ENCODE data around the gene AKIRIN2. TPM values are rescaled to one million over a fixed set of nuclear protein-coding genes. Genes with fewer than 3 reads are reported as not detected.

Gene AKIRIN2
- total RNA-seq (2014; rRNA removed; shearing (Covaris generic)), result 16.1 and 28.3 TPM in 2 replicates

DNA sequence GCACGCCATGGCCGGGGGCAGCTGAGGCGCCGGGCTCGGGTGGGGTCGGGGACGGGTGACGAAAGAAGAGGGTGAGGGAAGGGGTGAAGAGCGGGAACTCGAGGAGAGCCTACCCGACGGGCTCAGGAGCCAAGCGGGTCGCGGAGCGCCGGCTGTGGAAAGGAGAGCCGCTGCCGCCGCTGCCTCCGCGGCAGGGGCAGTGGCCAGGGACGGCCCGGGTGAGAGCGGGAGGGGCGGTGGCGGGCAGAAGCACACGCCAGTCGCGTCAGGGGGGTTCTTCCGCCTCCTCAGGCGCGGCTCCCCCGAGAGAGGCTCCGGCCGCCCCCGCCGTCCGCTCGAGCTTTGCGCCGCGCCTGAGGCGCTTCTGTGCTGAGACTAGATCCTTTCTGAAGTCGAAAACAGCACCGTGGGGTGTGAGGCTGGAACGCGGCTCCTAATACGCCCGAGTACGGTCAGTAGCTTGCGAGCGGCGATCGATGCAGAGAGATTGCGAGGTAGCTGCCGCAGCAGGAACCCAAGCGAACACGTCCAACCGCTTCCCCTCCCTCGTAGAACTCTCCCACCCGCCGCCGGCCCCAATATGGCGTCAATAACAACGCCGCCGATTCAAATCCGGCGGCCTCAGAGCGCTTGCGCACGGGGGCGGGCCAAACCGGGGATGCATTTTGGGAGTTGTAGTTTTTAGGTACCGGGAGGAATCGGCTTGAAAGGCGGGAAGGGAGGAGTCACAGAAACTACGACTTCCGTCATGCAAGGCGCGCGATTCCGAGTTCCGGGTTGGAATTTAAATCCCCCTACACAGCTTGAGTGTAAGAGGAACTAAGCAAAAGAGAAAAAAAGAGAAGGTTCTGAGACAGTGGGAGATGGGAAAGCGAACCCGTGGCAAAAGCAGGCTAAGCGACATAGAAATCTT is at the start of gene AKIRIN2:
Gene AKIRIN2 (minus strand): TSS at position 558 of the 913 bp plus-strand sequence. CDS start 549 bp downstream, at position 9.
- Histone ChIP-seq H3K27me3 (replicated peaks) (no peaks in the 10 kb centered on the region), H3K4me3 (peak within 1 kb of the TSS; percentile 76), H3K4me1 (replicated peaks) (peaks cover 34% of the 10 kb centered on the region), H3K36me3 (peaks cover 14% of the 10 kb centered on the region), H3K27ac (peak within 1 kb of the TSS; percentile 83), H3K9me3 (replicated peaks) (no peaks in the 10 kb centered on the region)
- DNase-seq (ENCODE audit: low read depth in 1 of 2, low spot score in 2 of 2), result peak; percentile 97 to 98

DNA sequence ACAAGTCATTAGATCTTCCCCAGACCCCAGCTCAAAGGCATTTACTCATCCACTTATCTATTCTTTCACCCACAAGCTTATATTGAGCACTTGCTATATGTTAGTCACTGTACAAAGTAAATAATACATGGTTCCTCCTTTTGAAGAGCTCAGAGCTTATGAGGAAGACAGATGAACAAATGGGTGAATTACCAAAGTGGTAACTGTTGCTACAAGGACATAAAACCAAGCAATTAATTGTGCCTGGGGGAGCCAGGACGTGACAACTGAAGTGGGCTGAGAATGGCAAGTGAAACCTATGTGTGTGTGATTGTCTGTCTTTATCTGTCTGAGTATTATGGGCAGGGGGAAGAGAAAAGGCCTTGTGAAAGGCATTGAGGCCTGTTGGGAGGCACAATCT is 45.6 kb upstream of the AKIRIN2 start:
- Histone ChIP-seq H3K27ac (no peak overlapping the region), H3K36me3 (no peaks in the 10 kb centered on the region), H3K9me3 (replicated peaks) (no peaks in the 10 kb centered on the region), H3K27me3 (replicated peaks) (no peaks in the 10 kb centered on the region), H3K4me1 (replicated peaks) (no peaks in the 10 kb centered on the region), H3K4me3 (no peak overlapping the region)
- DNase-seq (ENCODE audit: low read depth in 1 of 2, low spot score in 2 of 2), result no peak

DNA sequence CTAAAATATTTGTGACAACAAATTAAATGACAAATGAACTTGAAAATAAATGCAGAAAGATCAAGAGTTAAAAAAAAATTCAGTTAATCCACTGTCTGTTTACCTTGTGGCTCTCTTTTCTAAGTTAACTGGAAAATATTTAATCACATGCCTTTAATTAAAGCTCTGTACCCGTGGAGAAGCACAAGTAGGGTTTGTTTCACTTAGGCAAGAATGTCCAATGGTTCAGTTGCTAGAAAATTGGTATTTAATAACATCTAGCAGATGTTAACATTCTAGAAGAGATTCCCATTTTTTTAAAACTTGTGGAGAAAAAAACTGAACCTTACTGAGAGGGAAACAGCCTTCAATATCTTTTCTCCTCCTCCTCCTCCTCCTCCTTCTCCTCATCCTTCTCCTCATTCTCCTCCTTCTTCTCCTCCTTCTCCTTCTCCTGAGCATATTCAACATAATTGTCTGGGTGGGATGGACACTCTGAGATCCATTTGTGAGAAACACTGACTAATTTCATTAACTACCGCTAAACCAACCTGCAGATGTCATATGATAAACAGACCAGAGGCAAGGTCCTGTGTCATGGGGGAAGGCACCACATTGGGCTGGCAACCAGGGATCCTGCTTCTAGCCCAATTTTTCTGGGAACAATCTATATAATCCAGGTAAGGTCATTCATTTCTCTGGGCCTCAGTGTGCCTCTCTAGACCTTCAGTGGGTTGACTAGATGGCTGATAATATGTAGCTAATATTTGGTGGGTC is 44.1 kb upstream of the AKIRIN2 start:
- Histone ChIP-seq H3K9me3 (replicated peaks) (no peaks in the 10 kb centered on the region), H3K27ac (no peak overlapping the region), H3K36me3 (no peaks in the 10 kb centered on the region), H3K27me3 (replicated peaks) (no peaks in the 10 kb centered on the region), H3K4me3 (no peak overlapping the region), H3K4me1 (replicated peaks) (no peaks in the 10 kb centered on the region)
- no peak for DNase-seq (ENCODE audit: low read depth in 1 of 2, low spot score in 2 of 2)

DNA sequence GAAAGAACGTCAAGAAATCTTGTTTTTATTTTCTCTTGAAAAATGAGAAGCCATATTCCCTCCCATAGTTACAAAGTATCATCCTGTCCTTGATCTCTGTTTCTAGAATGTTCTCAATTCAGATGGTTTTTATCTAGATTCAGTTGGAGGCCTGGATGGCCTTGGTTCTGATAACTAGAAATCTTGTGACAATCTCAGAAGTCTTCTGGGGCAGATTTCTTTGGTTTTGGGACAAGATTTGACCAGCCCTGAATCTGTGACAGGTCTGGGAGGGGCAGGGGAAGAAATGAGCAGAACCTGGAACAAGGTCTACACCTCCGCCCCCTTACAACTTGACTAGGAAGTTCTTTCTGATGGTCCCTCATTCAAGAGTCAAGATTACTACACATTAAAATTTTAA is 41.4 kb upstream of the AKIRIN2 start:
- H3K36me3 ChIP-seq, result no peaks in the 10 kb centered on the region
- no peak overlapping the region for H3K27ac ChIP-seq
- no peaks in the 10 kb centered on the region for H3K4me1 ChIP-seq (replicated peaks)
- no peaks in the 10 kb centered on the region for H3K27me3 ChIP-seq (replicated peaks)
- no peak for DNase-seq (ENCODE audit: low read depth in 1 of 2, low spot score in 2 of 2)
- no peak overlapping the region for H3K4me3 ChIP-seq
- H3K9me3 ChIP-seq (replicated peaks), result no peaks in the 10 kb centered on the region

DNA sequence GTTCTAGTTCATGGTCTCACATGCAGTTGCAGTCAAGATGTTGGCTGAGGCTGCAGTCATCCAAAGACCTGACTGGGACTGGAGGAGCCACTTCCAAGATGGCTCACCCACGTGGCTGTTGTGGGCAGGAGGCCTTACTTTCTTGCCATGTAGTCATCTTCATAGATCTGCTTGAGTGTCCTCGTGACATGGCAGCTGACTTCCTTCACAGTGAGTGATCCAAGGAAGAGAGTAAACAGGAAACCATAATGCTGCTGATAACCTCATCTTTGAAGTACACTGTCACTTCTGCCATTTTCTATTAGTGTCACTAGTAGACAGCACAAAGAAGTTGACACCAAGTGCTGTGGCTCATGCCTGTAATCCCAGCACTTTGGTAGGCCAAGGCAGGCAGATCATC is 40.1 kb upstream of the AKIRIN2 start:
- no peaks in the 10 kb centered on the region for H3K36me3 ChIP-seq
- no peaks in the 10 kb centered on the region for H3K27me3 ChIP-seq (replicated peaks)
- no peak overlapping the region for H3K27ac ChIP-seq
- H3K9me3 ChIP-seq (replicated peaks), result no peaks in the 10 kb centered on the region
- peaks cover 8% of the 10 kb centered on the region for H3K4me1 ChIP-seq (replicated peaks)
- H3K4me3 ChIP-seq, result no peak overlapping the region
- DNase-seq (ENCODE audit: low read depth in 1 of 2, low spot score in 2 of 2), result no peak

DNA sequence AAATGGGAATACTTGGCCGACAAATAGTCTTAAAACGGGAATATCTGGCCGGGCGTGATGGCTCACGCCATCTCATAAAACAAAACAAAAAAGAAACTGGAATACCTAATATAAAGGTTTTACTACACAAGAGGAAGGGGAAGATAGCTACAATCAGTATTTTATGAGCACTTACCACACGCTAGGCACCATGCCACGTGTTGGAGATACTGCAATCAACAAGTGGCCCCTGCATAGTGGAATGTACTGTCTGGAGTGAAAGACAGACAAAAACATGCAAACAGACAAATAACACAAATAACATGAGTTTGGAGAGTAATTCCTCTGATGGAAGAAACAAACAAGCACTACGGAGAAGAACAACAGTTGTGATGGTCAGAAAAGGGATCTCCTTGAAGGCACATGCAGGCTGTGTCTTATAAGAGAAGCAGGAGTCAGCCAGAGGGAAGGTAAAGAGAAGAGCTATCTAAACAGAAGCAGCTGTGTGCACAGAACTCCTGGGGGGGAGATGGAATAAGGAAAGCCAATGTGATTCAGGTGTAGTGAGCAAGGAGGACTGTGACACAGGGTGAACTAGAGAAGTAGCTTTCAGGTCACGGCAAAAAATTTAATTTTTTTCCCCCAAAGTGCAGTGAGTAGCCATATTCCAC is 39.1 kb upstream of the AKIRIN2 start:
- H3K36me3 ChIP-seq, result no peaks in the 10 kb centered on the region
- H3K4me3 ChIP-seq, result no peak overlapping the region
- no peaks in the 10 kb centered on the region for H3K27me3 ChIP-seq (replicated peaks)
- H3K27ac ChIP-seq, result no peak overlapping the region
- no peak for DNase-seq (ENCODE audit: low read depth in 1 of 2, low spot score in 2 of 2)
- H3K4me1 ChIP-seq (replicated peaks), result peaks cover 11% of the 10 kb centered on the region
- no peaks in the 10 kb centered on the region for H3K9me3 ChIP-seq (replicated peaks)

DNA sequence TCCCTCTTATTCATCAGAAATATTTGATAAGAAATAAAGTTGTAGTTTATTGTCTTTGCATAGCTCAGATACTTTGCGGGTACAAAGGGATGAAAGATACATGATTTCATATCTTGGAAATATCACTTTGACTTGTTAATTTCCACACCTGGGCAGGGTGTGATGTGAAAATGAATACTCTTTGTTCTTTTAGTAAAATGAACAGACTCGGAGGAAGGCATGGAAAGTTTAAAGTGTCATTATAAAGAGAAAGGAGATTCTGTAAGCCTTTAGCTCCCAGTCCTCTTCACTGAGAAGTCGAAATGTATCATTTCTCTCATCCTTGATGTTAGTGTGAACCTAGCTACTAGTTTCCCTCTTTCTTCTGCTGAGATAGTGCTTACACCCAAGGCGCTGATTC is 36.7 kb upstream of the AKIRIN2 start:
- H3K4me3 ChIP-seq, result no peak overlapping the region
- no peak for DNase-seq (ENCODE audit: low read depth in 1 of 2, low spot score in 2 of 2)
- H3K27me3 ChIP-seq (replicated peaks), result no peaks in the 10 kb centered on the region
- no peaks in the 10 kb centered on the region for H3K36me3 ChIP-seq
- H3K9me3 ChIP-seq (replicated peaks), result no peaks in the 10 kb centered on the region
- peaks cover 11% of the 10 kb centered on the region for H3K4me1 ChIP-seq (replicated peaks)
- H3K27ac ChIP-seq, result no peak overlapping the region

DNA sequence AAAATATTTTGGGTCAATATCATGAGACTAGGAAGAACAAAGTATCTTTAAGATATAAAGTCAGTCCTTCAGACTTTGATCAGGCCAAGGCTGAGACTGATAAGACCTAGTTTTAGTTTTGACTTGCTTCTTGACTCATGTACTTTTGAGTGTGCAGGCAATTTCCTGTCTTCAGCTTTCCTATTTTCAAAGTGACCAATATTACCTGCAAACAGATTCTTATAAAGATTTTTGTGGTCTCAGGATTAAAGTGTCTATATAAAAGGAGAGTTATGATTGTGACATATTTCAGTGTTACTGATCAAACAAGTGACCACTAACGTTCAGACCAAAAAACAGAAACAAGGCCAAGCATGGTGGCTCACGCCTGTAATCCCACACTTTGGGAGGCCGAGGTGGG is 36.0 kb upstream of the AKIRIN2 start:
- peaks cover 11% of the 10 kb centered on the region for H3K4me1 ChIP-seq (replicated peaks)

DNA sequence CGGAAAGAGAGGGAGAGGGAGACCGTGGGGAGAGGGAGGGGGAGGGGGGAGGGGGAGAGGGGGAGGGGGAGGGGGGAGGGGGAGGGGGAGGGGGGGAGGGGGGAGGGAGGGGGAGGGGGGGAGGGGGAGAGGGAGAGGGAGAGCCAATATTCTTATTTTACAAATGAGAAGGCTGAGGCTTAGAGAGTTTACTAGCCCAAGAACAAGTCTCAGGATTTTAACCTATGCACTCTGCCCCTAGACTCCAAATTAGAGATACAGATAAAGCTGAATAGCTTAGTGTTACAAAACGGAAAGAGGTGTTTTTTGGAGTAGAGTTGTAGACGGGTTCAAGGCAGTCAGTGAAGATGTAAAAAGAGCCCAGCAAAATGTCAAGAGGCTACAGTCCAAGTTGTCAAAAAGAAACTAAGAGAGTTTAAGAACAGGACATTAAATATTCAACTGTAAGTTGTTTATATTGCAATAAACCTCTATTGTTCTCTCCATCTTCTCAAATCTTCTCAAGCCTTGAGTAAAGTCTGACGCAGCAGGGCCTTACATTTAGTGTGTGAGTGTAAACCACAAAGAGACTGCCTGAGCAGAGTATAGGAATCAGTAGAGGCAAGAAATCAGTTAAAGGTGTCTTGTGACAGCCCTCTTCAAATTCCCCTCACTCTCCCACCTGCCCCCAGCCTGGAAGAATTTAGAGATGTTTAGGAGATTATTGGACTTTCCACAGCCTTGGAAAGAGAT is 34.9 kb upstream of the AKIRIN2 start:
- Histone ChIP-seq H3K9me3 (replicated peaks) (no peaks in the 10 kb centered on the region), H3K27ac (peak overlapping the region; percentile 53), H3K4me3 (no peak overlapping the region), H3K36me3 (no peaks in the 10 kb centered on the region), H3K27me3 (replicated peaks) (no peaks in the 10 kb centered on the region), H3K4me1 (replicated peaks) (peaks cover 16% of the 10 kb centered on the region)
- peak; percentile 64 to 78 for DNase-seq (ENCODE audit: low read depth in 1 of 2, low spot score in 2 of 2)

More for the DNA sequence above, 36.0 kb upstream of the AKIRIN2 start:
- DNase-seq (ENCODE audit: low read depth in 1 of 2, low spot score in 2 of 2), result no peak
- no peak overlapping the region for H3K27ac ChIP-seq
- H3K36me3 ChIP-seq, result no peaks in the 10 kb centered on the region
- no peak overlapping the region for H3K4me3 ChIP-seq
- no peaks in the 10 kb centered on the region for H3K27me3 ChIP-seq (replicated peaks)
- H3K9me3 ChIP-seq (replicated peaks), result no peaks in the 10 kb centered on the region

DNA sequence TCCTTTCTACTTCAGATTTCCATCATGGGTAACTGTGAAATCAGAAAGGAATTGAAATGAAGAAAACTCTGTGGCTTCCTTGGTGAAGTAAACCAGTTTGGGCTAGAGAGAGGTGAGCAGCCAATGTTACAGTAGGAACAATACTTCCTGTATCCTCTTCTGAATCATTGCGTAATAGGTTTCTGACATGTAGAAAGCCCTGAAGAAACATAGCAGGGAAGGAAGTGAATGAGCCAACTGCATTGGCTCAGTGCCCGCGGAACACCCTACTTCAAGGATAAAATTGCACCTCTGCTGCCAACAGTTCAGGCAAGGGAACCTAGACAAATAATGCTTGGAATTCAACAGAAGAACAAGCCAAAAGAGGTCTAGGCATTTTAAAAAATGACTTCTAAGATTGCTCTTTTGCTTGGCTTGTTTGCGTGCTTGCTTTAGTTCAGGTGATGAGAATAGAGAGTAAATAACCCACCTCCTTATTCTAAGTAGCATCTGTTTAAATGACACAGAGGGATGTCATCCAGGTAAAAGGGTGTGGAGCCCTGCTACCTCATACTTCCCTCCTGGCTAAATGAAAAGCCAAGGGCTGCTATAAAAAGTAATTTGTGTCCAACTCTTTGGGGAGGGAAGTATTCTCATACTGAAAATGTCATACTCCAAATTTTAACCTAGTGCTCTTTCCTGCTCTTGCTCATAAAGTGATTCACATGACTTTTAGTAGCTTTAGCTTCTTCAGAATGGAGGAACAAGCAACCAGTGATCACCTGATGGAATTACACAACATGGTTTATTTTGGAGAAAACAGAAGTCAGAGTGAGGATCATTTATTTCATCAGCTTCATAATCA is 30.0 kb upstream of the AKIRIN2 start:
- Histone ChIP-seq H3K4me3 (no peak overlapping the region), H3K36me3 (no peaks in the 10 kb centered on the region), H3K27me3 (replicated peaks) (no peaks in the 10 kb centered on the region), H3K4me1 (replicated peaks) (peaks cover 13% of the 10 kb centered on the region), H3K27ac (no peak overlapping the region), H3K9me3 (replicated peaks) (no peaks in the 10 kb centered on the region)
- DNase-seq (ENCODE audit: low read depth in 1 of 2, low spot score in 2 of 2), result peak; percentile 62 to 67

DNA sequence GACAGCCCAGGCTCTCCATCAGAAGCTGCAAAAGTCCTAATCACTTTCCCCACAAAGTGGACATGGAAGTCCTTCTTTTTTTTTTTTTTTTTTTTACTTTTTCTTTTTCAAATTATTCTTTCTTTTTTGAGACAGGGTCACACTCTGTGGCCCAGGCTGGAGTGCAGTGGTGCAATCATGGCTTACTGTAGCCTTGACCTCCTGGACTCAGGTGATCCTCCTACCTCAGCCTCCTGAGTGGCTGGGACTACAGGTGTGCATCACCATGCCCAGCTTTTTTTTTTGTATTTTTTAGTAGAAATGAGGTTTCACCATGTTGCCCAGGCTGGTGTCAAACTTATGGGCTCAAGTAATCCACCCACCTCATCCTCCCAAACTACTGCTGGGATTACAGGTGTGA is 29.0 kb upstream of the AKIRIN2 start:
- Histone ChIP-seq H3K4me1 (replicated peaks) (peaks cover 10% of the 10 kb centered on the region), H3K27ac (no peak overlapping the region), H3K27me3 (replicated peaks) (no peaks in the 10 kb centered on the region), H3K9me3 (replicated peaks) (no peaks in the 10 kb centered on the region), H3K4me3 (no peak overlapping the region), H3K36me3 (no peaks in the 10 kb centered on the region)
- DNase-seq (ENCODE audit: low read depth in 1 of 2, low spot score in 2 of 2), result no peak

DNA sequence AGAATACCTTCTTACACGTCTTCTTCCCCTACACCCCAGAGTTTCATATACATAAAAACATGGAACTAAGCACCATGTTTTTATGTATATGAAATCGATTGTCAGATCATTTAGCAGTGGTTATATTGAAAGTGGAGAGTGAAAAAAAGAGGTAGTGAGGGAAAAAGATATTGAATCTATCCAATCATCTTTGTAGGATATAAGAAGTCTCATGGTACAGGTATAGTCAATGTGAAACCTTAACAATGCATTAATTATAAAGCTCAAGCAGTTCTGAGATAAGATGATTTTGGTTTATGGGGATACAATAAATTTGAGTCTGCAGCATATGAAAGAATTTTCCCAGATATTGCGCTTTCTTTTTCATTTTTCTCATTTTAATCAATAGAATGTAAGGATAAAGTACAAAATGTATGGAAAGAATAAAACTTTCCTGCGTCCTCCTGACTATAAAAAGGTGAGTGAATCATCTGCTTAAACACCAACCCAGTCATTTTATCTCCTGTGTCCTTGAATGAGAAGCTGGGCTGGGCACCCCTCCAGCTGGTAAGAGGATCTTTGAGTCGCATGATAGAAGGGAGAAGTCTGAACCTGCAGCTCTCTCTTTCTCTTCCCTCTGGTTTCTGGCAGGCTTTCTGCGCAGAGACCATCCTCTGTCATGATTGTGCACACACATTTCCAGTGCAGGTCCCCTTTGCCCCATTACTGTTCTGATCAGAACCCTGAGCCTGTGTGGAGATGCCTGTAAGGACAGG is 28.1 kb upstream of the AKIRIN2 start:
- no peaks in the 10 kb centered on the region for H3K27me3 ChIP-seq (replicated peaks)
- no peaks in the 10 kb centered on the region for H3K9me3 ChIP-seq (replicated peaks)
- no peak overlapping the region for H3K27ac ChIP-seq
- no peaks in the 10 kb centered on the region for H3K36me3 ChIP-seq
- no peak overlapping the region for H3K4me3 ChIP-seq
- peaks cover 10% of the 10 kb centered on the region for H3K4me1 ChIP-seq (replicated peaks)
- no peak for DNase-seq (ENCODE audit: low read depth in 1 of 2, low spot score in 2 of 2)
